ENCODE measurements around the gene GPR173.

Gene GPR173

GRCh38 chrX:53115550-53115874, 66.9 kb downstream of the GPR173 start:
- Histone ChIP-seq H3K9me3 (ENCODE audit: control insufficient read depth, low read length) (no peaks in the 10 kb centered on the region), H3K27me3 (ENCODE audit: control insufficient read depth, insufficient read depth, low read length, poor library complexity, severe bottlenecking) (no peaks in the 10 kb centered on the region), H3K4me3 (ENCODE audit: insufficient read depth, low read depth, low read length) (no peak overlapping the region), H3K27ac (ENCODE audit: insufficient read depth, low read depth, low read length, poor library complexity, severe bottlenecking) (no peak overlapping the region), H3K4me1 (ENCODE audit: control insufficient read depth, insufficient read depth, low read length) (no peaks in the 10 kb centered on the region), H3K36me3 (ENCODE audit: control insufficient read depth, insufficient read depth, low read length) (no peaks in the 10 kb centered on the region)
- 84 to 100% methylated on average over 1 to 2 of the region's 2 CpGs for WGBS, 2 experiments

- no peak overlapping the region for H3K4me3 ChIP-seq (ENCODE audit: insufficient read depth, low read depth, low read length)
- no peaks in the 10 kb centered on the region for H3K36me3 ChIP-seq (ENCODE audit: control insufficient read depth, insufficient read depth, low read length)
- H3K27me3 ChIP-seq (ENCODE audit: control insufficient read depth, insufficient read depth, low read length, poor library complexity, severe bottlenecking): no peaks in the 10 kb centered on the region
- H3K9me3 ChIP-seq (ENCODE audit: control insufficient read depth, low read length): no peaks in the 10 kb centered on the region
- H3K27ac ChIP-seq (ENCODE audit: insufficient read depth, low read depth, low read length, poor library complexity, severe bottlenecking): no peak overlapping the region
- no peaks in the 10 kb centered on the region for H3K4me1 ChIP-seq (ENCODE audit: control insufficient read depth, insufficient read depth, low read length)
- 96 to 100% methylated on average over 3 of the region's 3 CpGs for WGBS, 2 experiments
Observed at GRCh38 chrX:53116101-53116500, 67.5 kb downstream of the GPR173 start.

GRCh38 chrX:53122013-53122412, 73.4 kb downstream of the GPR173 start:
- Histone ChIP-seq H3K36me3 (ENCODE audit: control insufficient read depth, insufficient read depth, low read length) (no peaks in the 10 kb centered on the region), H3K27me3 (ENCODE audit: control insufficient read depth, insufficient read depth, low read length, poor library complexity, severe bottlenecking) (no peaks in the 10 kb centered on the region), H3K27ac (ENCODE audit: insufficient read depth, low read depth, low read length, poor library complexity, severe bottlenecking) (no peak overlapping the region), H3K4me1 (ENCODE audit: control insufficient read depth, insufficient read depth, low read length) (no peaks in the 10 kb centered on the region), H3K4me3 (ENCODE audit: insufficient read depth, low read depth, low read length) (no peak overlapping the region), H3K9me3 (ENCODE audit: control insufficient read depth, low read length) (no peaks in the 10 kb centered on the region)
- WGBS, 2 experiments: 100% methylated on average over 1 of the region's 1 CpG; no CpG with 5 or more reads in 1 of the 2 experiments

GRCh38 chrX:53125506-53125905, 76.9 kb downstream of the GPR173 start:
- no peaks in the 10 kb centered on the region for H3K4me1 ChIP-seq (ENCODE audit: control insufficient read depth, insufficient read depth, low read length)
- H3K36me3 ChIP-seq (ENCODE audit: control insufficient read depth, insufficient read depth, low read length): no peaks in the 10 kb centered on the region
- no peak overlapping the region for H3K4me3 ChIP-seq (ENCODE audit: insufficient read depth, low read depth, low read length)
- no peaks in the 10 kb centered on the region for H3K27me3 ChIP-seq (ENCODE audit: control insufficient read depth, insufficient read depth, low read length, poor library complexity, severe bottlenecking)
- H3K9me3 ChIP-seq (ENCODE audit: control insufficient read depth, low read length): no peaks in the 10 kb centered on the region
- H3K27ac ChIP-seq (ENCODE audit: insufficient read depth, low read depth, low read length, poor library complexity, severe bottlenecking): no peak overlapping the region

GRCh38 chrX:53126377-53126776, 77.8 kb downstream of the GPR173 start:
- Histone ChIP-seq H3K9me3 (ENCODE audit: control insufficient read depth, low read length) (no peaks in the 10 kb centered on the region), H3K4me3 (ENCODE audit: insufficient read depth, low read depth, low read length) (no peak overlapping the region), H3K27me3 (ENCODE audit: control insufficient read depth, insufficient read depth, low read length, poor library complexity, severe bottlenecking) (no peaks in the 10 kb centered on the region), H3K36me3 (ENCODE audit: control insufficient read depth, insufficient read depth, low read length) (no peaks in the 10 kb centered on the region), H3K4me1 (ENCODE audit: control insufficient read depth, insufficient read depth, low read length) (no peaks in the 10 kb centered on the region), H3K27ac (ENCODE audit: insufficient read depth, low read depth, low read length, poor library complexity, severe bottlenecking) (no peak overlapping the region)
- no CpG with 5 or more reads among the region's 2 CpGs for WGBS, 2 experiments

- H3K4me3 ChIP-seq (ENCODE audit: insufficient read depth, low read depth, low read length): no peak overlapping the region
- H3K9me3 ChIP-seq (ENCODE audit: control insufficient read depth, low read length): no peaks in the 10 kb centered on the region
- no peaks in the 10 kb centered on the region for H3K27me3 ChIP-seq (ENCODE audit: control insufficient read depth, insufficient read depth, low read length, poor library complexity, severe bottlenecking)
- WGBS, 2 experiments: 93 to 94% methylated on average over 3 of the region's 3 CpGs
- no peaks in the 10 kb centered on the region for H3K36me3 ChIP-seq (ENCODE audit: control insufficient read depth, insufficient read depth, low read length)
- H3K27ac ChIP-seq (ENCODE audit: insufficient read depth, low read depth, low read length, poor library complexity, severe bottlenecking): no peak overlapping the region
- H3K4me1 ChIP-seq (ENCODE audit: control insufficient read depth, insufficient read depth, low read length): no peaks in the 10 kb centered on the region
Observed at GRCh38 chrX:53128097-53128749, 79.6 kb downstream of the GPR173 start.

Measured in ectodermal cell (in vitro differentiated cells).